Hypothalamus (tissue), 51 donors: ENCODE data around the gene CIAO3.
"Not testable (repeated sequence)": the region's sequence is repeated elsewhere in the genome, so short reads cannot be mapped to it uniquely, and the experiment has no call there.

Experiments used
- DNase-seq, 51 donors: peaks; one replicate each; lab custom pipeline; 2025; lab: John Stamatoyannopoulos, UW

Gene CIAO3

DNA sequence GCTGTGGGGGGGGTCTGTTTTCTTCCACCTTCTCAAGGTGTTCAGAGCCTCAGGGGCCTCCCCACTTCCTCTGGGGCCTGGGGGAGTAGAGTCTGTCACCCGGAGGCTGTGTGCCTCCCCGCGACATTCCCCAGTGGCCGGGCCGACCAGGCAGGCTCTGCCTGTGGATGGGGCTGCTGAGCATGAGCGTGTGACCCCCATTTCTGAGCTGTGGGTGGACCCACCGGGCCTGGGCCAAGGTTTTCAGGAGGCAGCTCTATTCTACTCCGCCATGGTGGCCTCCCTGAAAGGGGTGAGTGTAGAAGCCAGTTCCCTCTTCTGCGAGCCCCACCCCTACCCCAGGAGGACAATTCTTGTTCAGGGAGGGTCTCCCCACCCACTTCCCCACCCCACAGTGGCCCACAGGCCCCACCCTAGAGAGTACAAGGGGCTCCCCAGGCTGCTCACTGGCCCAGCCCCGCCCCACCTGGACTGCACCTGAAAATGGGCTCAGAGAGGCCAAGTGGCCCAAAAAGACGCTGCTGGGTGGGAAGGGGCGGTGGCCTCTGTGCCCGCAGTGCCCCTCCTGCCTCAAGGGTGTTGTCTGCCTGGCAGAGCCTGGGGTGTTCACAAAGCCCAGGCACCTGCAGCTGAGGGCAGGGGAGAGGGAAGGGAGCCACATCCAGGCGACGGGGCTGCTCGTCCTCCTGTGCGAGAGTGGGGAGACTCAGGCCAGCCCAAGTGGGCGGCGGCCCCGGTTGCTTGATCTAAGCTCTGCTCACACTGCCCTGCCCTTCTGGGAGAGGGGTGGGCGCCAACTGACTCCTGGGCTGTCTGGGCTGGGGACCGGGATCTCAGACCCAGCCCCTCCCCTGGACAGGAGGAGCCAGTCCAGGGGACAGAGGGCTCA is 21.1 kb upstream of the CIAO3 start:
- no peak for DNase-seq

- DNase-seq, result peak in 1 of 51 donors; percentile 9
Observed at GRCh38 chr16:760545-761343, 19.9 kb upstream of the CIAO3 start, which contains the start of gene MSLN. TSS of gene MSLN (plus strand) at chr16:760734. CDS start at chr16:762681, 1,947 bp downstream.

DNA sequence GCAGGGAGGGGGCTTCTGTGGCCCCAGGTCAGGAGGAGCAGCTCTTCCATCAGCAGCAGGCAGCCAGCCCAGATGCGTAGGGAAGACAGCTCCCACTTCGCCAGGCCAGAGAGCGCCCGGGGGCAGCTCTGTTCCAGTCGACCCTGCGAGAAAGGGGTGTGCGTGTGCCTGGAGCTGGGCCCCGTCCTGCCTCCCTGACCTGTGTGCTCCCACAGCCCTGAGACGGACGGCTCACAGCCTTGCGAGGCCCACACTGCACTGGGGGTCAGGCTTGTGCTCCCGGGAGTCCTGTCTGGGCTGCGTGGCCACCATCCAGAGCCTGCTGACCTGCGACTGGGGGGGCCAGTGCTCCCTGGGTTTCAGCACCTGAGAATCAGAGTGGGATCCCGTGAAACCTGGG is 19.3 kb upstream of the CIAO3 start:
- DNase-seq, result no peak

DNA sequence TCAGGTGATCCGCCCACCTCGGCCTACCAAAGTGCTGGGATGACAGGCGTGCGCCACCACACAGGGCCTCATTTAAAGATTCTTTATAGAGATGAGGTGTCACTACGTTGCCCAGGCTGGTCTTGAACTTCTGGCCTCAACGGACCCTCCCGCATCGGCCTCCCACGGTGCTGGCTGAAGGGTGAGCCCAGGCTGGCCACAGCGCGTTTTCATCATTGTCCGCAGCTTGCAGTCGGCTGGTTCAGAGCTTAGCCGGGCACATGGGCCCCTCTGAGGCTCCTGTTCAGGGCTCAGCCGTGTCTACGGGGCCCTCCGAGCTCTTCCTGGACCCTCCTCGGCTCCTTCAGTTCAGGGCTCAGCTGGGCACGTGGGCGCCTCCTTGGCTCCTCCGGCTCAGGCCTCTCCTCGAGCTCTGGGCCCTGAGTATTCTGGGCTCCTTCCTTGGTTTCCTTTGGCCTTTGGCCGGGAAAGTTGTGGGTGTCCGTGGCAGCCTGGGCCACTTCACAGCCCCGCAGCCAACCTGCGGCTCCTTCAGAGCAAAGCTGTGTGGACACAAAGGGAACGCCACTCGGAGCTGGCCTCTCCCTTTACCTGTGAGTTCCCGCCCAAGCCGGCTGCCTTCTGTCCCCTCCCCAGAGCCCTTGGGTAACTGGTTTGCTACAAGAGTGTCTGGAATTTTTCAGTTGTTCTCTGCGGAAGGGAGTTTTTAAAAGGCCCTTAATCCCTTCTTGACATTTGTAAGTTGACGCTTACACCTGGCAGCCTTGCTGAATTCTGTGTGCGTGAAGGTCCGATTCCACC is 18.5 kb upstream of the CIAO3 start:
- no peak for DNase-seq

DNA sequence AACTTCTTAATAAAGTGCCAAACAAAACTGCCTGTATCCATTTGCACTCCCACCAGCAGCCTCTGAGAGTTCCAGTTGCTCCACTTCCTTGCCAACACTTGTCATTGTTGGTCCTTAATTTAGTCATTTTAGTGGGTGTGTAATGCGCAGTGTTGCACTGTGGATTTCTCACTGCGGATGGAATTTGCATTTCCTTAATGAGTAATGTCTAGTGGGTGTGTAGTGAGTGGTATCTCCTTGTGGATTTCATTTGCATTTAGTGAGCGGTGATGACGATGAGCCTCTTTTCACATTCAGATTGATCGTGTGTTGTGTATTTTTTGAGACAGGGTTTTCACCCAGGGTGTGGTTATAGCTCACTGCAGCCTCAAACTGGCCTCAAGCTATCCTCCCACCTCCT is 15.6 kb upstream of the CIAO3 start:
- DNase-seq, result no peak

DNA sequence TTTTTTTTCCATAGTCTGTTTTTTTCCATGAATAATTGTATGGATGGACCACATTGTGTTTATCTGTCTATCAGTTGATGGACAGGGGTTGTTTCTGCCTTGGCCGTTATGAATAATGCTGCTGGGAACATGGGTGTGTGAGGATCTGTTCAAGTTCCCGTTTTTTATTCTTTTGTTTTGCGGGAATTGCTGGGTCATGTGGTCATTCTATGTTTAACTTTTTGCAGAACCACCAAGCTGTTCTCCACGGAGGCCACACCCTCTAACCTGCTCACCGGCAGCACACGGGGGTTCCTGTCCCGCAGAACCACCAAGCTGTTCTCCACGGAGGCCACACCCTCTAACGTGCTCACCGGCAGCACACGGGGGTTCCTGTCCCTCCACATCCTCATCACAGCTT is 13.9 kb upstream of the CIAO3 start:
- no peak for DNase-seq

DNA sequence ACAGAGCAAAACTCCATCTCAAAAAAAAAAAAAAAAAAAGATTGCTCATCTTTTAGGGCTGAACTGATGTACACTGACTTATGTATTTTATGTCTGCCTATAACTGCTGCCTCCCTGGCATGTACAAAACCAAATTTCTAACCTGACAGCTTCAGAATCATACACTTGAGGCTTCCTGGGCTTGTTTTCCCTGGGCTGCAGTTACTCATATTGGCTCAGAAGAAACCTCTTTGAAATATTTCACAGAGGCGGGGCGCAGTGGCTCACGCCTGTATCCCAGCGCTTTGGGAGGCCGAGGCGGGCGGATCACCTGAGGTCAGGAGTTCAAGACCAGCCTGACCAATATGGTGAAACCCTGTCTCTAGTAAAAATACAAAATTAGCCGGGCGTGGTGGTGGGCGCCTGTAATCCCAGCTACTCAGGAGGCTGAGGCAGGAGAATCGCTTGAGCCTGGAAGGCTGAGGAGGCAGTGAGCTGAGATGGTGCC is 13.4 kb upstream of the CIAO3 start:
- not testable (repeated sequence) for DNase-seq

- DNase-seq, result no peak
Observed at GRCh38 chr16:752007-752312, 11.2 kb upstream of the CIAO3 start.

- DNase-seq, result peak in 6 of 51 donors; percentile 10 to 25 (median 15)
Observed at GRCh38 chr16:751152-752006, 10.6 kb upstream of the CIAO3 start.

DNA sequence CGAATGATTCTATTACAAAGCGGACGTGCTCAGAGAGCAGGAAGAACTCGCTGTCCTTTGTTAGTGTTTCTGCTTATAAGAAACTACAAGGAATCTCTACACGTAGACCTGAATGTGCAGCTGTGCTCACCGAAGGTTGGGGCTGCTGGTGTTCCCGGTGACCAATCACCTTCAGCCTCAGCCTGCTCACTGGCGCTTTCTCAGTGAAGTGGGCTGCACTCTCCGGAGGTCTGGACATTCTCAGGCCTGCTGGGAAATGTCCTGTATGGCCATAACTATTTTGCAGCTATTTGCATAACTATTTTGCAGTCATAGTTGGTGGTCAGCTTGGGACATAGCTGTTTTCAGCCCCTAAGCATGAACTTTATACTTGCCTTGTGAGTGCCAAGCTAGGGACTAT is 9.7 kb upstream of the CIAO3 start:
- DNase-seq, result no peak

DNA sequence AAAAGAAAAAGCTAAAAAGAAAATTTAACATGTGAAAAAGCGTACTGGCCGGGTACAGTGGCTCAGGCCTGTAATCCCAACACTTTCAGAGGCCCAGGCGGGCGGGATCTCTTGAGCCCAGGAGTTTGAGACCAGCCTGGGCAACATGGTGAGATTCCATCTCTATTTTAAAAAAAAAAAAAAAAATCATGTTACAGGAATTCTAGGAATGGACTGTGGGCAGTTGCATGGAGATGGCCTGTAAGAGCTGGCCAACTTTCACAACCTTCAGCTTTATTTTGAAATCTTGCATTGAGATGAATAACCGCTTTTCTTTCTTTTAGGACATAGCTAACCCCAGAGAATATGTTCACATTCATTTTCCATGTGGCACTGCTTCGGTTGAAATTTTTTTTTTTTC is 8.2 kb upstream of the CIAO3 start:
- no peak for DNase-seq

DNA sequence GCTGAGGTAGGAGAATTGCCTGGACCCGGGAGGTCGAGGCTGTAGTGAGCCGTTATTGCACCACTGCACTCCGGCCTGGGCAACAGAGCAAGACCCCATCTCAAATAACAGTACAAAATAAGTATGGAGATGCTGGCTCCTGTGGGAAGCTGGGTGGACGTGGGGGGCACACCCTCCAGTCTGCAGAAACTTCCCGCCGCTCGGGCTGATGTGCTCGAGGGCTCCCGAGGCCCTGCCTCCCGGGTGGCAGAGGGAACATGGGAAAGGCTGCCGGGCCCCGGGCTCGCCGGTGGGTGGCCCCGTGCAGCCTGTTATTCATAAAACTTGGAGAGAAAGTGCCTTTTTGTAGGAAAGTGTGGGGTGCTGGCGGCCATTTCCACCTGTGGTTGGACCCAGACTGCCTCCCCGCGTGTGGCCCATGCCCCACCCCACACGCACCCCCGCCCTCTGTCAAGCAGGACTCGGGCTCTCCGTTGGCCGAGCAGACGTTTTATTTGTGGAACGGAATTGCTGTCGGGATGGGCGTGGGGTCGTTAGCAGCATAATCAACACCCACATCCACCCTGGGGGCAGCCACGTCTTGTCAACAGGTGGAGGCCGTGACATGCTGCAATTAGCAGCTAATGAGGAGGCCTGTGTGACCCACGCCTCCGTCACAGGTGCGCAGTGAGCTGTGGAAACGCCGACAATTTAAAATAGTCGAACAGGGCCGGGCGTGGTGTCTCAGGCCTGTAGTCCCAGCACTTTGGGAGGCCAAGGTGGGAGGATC is 7.4 kb upstream of the CIAO3 start:
- no peak for DNase-seq

DNA sequence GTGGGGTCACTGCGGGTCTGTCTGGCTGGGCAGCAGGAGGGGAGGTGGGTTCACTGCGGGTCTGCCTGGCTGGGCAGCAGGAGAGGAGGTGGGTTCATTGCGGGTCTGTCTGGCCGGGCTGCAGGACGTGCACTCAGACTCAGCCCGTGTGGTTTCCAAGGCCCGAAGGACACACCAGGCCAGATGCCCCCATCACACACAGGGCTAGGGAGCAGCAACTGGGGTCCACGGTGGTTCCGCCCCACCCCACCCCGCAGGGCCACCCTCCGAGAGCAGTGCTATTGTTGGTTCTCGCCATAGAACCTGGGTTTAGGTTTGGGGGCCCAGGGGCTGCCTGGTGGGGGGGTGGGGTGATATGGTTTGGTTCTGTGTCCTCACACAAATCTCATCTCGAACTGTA is 5.8 kb upstream of the CIAO3 start:
- DNase-seq, result no peak

DNA sequence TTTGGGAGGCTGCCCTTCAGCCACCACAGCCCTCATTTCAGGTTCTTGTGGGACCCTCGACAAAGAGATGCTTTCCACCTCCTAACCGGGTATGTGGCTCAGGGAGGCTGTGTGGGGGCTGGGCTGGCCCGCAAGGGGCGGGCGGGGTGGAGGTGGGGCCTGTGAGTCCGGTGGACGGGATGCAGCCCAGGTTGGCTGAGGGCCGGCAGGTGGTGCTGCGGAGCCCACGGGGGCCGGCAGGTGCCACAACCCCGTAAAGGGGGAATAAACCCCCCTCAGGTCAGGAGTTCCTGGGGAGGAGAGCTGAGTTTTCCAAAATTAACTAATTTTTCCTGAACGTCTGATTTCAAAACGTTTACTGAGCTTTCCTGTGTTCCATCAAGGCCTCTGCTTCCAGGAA is 4.9 kb upstream of the CIAO3 start:
- DNase-seq, result no peak

DNA sequence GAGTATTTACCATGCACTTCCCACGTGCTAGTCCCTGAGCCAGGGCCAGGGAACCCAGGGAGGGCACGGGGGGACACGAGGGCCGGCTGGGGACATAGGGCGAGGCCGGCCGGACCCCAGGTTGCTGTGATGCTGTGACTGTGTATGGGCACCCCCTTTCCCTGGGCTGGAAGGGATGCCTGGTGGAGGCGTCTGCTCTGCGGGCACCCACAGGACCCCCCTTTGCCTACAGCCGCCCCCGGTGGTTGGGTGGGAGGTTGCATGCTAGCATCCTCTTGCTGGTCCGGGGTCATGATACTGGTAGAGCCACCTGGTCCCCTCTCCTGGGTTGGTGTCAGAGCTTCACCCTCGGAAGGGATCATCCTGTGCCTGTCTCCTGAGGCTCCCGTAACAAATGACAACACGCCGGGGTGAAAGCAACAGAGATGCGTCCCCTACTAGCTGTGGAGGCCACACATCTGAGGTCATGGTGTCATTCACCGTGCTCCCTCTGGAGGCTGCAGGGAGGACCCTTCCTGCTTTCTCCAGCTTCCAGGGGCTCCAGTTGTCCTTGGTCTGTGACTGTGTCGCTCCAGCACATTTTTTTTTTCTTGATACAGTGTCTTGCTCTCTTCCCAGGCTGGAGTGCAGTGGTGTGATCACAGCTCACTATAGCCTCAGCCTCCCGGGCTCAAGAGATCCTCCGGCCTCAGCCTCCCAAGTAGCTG is 3.1 kb upstream of the CIAO3 start:
- DNase-seq, result no peak

DNA sequence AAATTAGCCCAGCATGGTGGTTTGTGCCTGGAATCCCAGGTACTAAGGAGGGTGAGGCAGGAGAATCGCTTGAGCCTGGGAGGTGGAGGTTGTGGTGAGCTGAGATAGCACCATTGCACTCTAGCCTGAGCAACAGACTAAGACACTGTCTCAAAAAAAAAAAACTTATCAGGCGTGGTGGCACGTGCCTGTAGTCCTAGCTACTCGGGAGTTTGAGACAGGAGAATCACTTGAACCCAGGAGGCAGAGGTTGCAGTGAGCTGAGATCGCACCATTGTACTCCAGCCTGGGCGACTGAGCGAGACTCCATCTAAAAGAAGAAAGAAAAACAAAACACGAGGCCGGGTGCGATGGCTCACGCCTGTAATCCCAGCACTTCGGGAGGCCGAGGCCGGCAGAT is 2.1 kb upstream of the CIAO3 start:
- not testable (repeated sequence) for DNase-seq

DNA sequence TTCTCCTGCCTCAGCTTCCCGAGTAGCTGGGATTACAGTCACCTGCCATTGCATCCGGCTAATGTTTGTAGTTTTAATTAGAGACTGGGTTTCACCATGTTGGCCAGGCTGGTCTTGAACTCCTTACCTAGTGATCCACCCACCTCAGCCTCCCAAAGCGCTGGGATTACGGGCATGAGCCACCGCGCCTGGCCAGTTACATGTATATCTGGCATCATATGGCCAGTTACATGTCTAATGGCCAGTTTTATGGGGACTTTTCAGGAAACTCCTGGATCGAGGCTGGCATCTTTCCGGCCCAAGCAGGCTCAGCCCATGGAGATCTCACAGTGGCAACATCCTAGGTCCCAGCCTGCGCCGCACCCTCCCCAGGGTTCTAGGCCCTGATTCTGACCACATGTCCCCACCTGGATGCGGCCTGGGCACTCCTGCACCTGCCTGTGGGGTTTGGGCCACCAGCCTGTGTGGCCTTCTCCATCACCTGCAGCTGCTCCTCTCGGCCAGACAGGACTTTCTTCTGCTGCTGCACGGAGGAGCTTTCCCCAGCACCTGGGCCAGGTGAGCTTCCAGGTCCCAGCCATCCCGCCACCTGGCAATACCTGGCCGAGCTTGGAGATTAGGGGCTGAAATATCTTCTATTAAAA is 1.3 kb upstream of the CIAO3 start:
- DNase-seq, result no peak

DNA sequence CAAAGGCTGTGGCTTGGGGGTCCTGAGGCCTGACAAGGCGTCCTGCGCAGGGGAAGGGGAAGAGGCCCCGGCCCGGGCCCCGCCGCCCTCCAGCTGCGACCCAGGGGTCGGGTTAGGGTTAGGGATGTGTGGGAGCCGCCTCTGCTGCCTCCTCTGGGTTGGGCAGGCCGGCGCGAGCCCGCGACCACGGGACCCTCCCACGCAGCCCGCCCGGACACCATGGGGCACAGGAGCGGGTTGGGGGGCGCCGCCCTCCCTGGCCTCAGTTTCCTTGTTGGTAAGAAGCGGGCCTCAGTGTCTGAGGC is 386 bp downstream of the CIAO3 start:
- no peak for DNase-seq
